Liver (tissue), 9 donors: ENCODE data around the gene GARIN3. TPM values are rescaled to one million over a fixed set of nuclear protein-coding genes. Genes with fewer than 3 reads are reported as not detected.

ENCODE experiments used
- DNase-seq: peaks from one replicate; pipeline ENCODE4 v3.0.0-alpha.2; 2017; ENCODE audit warnings: low spot score
- H3K27ac ChIP-seq, 2 donors: one replicate each; pipeline ENCODE4 v1.7.0; 2013; ENCODE audit warnings: inconsistent platforms in 2 of 2, low read length in 2 of 2, control low read depth in 1 of 2, low read depth in 1 of 2, mild to moderate bottlenecking in 1 of 2
- H3K27me3 ChIP-seq, 4 donors: one replicate each; pipeline versions ENCODE4 v1.6.1 to v1.7.0; 2013; ENCODE audit warnings: low read length in 3 of 4, inconsistent platforms in 1 of 4, mild to moderate bottlenecking in 1 of 4, moderate library complexity in 1 of 4; ENCODE audit not compliant: control insufficient read depth in 4 of 4, insufficient read depth in 4 of 4
- H3K36me3 ChIP-seq, 4 donors: one replicate each; pipeline versions ENCODE4 v1.6.1 to v1.7.0; 2013; ENCODE audit warnings: low read length in 3 of 4, mild to moderate bottlenecking in 3 of 4, low read depth in 1 of 4, moderate library complexity in 1 of 4; ENCODE audit not compliant: control insufficient read depth in 4 of 4, insufficient read depth in 3 of 4
- H3K4me1 ChIP-seq, 4 donors: one replicate each; pipeline versions ENCODE4 v1.6.1 to v1.7.0; 2013; ENCODE audit warnings: low read length in 3 of 4, mild to moderate bottlenecking in 3 of 4, moderate library complexity in 1 of 4; ENCODE audit not compliant: control insufficient read depth in 4 of 4, insufficient read depth in 4 of 4
- H3K4me3 ChIP-seq, 3 donors: one replicate each; pipeline versions ENCODE4 v1.6.1 to v1.7.0; 2013; ENCODE audit warnings: low read length in 3 of 3, control low read depth in 1 of 3, low read depth in 1 of 3, mild to moderate bottlenecking in 1 of 3
- H3K9ac ChIP-seq, 2 donors: one replicate each; pipeline ENCODE4 v1.7.0; 2013; ENCODE audit warnings: low read length in 2 of 2, mild to moderate bottlenecking in 2 of 2, moderate library complexity in 2 of 2, control low read depth in 1 of 2, low read depth in 1 of 2
- H3K9me3 ChIP-seq, 4 donors: one replicate each; pipeline versions ENCODE4 v1.6.1 to v1.7.0; 2013; ENCODE audit warnings: low read length in 3 of 4; ENCODE audit not compliant: control insufficient read depth in 4 of 4
- ATF3 ChIP-seq: IDR thresholded peaks from 2 replicates; pipeline ENCODE4 v1.6.1; 2016; ENCODE audit warnings: antibody characterized with exemption
- EGR1 ChIP-seq, 2 donors: IDR thresholded peaks; 2 replicates each; pipeline ENCODE4 v1.6.1; 2016 to 2018; ENCODE audit warnings: antibody characterized with exemption in 2 of 2, low read depth in 2 of 2
- FOXA1 ChIP-seq: IDR thresholded peaks from 2 replicates; pipeline ENCODE4 v1.6.1; 2016; ENCODE audit warnings: antibody characterized with exemption
- GABPA ChIP-seq, 2 donors: IDR thresholded peaks in 1 of 2; conservative IDR thresholded peaks in 1 of 2; 2 replicates each; pipeline ENCODE4 v1.6.1; 2016; ENCODE audit warnings: antibody characterized with exemption in 2 of 2, mild to moderate bottlenecking in 1 of 2, moderate library complexity in 1 of 2
- HNF4A ChIP-seq, 2 donors: conservative IDR thresholded peaks; 2 replicates each; pipeline ENCODE4 v1.6.1; 2016; ENCODE audit warnings: antibody characterized with exemption in 2 of 2, mild to moderate bottlenecking in 2 of 2
- HNF4G ChIP-seq: IDR thresholded peaks from 2 replicates; pipeline ENCODE4 v1.6.1; 2016; ENCODE audit warnings: antibody characterized with exemption
- JUND ChIP-seq, 2 donors: IDR thresholded peaks; 2 replicates each; pipeline ENCODE4 v1.6.1; 2016; ENCODE audit warnings: antibody characterized with exemption in 2 of 2
- MAX ChIP-seq: IDR thresholded peaks from 2 replicates; pipeline ENCODE4 v1.6.1; 2016; ENCODE audit warnings: antibody characterized with exemption
- NR2F2 ChIP-seq: IDR thresholded peaks from 2 replicates; pipeline ENCODE4 v1.6.1; 2016; ENCODE audit warnings: antibody characterized with exemption
- RAD21 ChIP-seq, 2 donors: IDR thresholded peaks; 2 replicates each; pipeline ENCODE4 v1.6.1; 2016; ENCODE audit warnings: antibody characterized with exemption in 2 of 2, mild to moderate bottlenecking in 2 of 2
- RXRA ChIP-seq, 2 donors: IDR thresholded peaks; 2 replicates each; pipeline ENCODE4 v1.6.1; 2017 to 2018; ENCODE audit warnings: antibody characterized with exemption in 2 of 2, mild to moderate bottlenecking in 1 of 2
- SP1 ChIP-seq: IDR thresholded peaks from 2 replicates; pipeline ENCODE4 v1.6.1; 2018; ENCODE audit warnings: antibody characterized with exemption, mild to moderate bottlenecking
- TAF1 ChIP-seq: conservative IDR thresholded peaks from 2 replicates; pipeline ENCODE4 v1.6.1; 2016; ENCODE audit warnings: antibody characterized with exemption, mild to moderate bottlenecking
- YY1 ChIP-seq: IDR thresholded peaks from 2 replicates; pipeline ENCODE4 v1.6.1; 2016; ENCODE audit warnings: antibody characterized with exemption, mild to moderate bottlenecking
- ZBTB33 ChIP-seq: IDR thresholded peaks from 2 replicates; pipeline ENCODE4 v1.6.1; 2016; ENCODE audit warnings: antibody characterized with exemption
- WGBS: extraction: QIAGEN DNeasy Blood & Tissue Kit; methylation state at CpG from one replicate; pipeline ENCODE4 v1.1.7; 2013; 5-methylcytosine and 5-hydroxymethylcytosine counted together
- polyA plus RNA-seq, 2 donors: library from polyadenylated mRNA; stranded (reverse) in 1 of 2; unstranded in 1 of 2; fragments of 200-250 nt in 1 of 2; fragments of >200 nt in 1 of 2; fragmentation: Nextera tagmentation in 1 of 2; extraction: Ambion mirVana in 1 of 2; gene quantifications; one replicate each; pipeline versions ENCODE4 v1.2.1 to v1.2.3, GENCODE V29; 2013 to 2015
- total RNA-seq, 2 donors: library from RNA; depleted of rRNA; stranded (reverse); fragments of >200 nt; gene quantifications; one replicate each; pipeline ENCODE4 v1.2.3, GENCODE V29; 2014
- TF ChIP-seq, protein P1 (sequence below): fragments of 150-350 bp; IDR thresholded peaks from 2 replicates; pipeline ENCODE4 v1.5.1; 2017; ENCODE audit warnings: improper control_type of control experiment, low read depth, low read length; ENCODE audit not compliant: missing input control
- TF ChIP-seq, protein P2 (sequence below): IDR thresholded peaks from 2 replicates; pipeline ENCODE4 v1.6.1; 2016; ENCODE audit warnings: antibody characterized with exemption, mild to moderate bottlenecking
- donor health status: healthy.
- donor health status: healthy.
- donor health status: healthy.
- donor health status: healthy.
- donor health status: healthy.

GARIN3 gene
- total and polyA plus RNA-seq, 4 donors: not detected

DNA sequence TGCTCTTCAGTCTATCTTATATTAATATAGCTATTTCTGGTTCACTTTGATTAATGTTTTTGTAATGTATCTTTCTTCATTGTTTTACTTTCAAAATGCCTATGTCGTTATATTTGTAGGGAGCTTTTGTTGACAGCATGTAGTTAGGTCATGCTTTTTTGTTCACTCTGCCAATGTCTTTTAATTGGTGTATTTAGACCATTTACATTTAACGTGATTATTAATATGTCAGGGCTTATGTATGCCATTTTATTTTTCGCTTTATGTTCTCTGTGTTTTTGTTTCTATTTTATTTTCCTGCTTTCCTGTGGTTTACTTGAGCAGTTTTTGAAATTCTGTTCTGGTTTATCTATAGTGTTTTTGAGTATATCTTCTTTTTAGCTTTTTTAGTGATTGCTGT is 10.8 kb downstream of the GARIN3 start:
- Histone ChIP-seq H3K9ac (no peak overlapping the region), H3K27ac (no peak overlapping the region), H3K27me3 (peaks cover 0 to 3% (median 1%) of the 10 kb centered on the region in 4 donors), H3K4me1 (no peaks in the 10 kb centered on the region), H3K36me3 (no peaks in the 10 kb centered on the region), H3K9me3 (no peaks in the 10 kb centered on the region), H3K4me3 (no peak overlapping the region)
- TF ChIP-seq, protein P1, sequence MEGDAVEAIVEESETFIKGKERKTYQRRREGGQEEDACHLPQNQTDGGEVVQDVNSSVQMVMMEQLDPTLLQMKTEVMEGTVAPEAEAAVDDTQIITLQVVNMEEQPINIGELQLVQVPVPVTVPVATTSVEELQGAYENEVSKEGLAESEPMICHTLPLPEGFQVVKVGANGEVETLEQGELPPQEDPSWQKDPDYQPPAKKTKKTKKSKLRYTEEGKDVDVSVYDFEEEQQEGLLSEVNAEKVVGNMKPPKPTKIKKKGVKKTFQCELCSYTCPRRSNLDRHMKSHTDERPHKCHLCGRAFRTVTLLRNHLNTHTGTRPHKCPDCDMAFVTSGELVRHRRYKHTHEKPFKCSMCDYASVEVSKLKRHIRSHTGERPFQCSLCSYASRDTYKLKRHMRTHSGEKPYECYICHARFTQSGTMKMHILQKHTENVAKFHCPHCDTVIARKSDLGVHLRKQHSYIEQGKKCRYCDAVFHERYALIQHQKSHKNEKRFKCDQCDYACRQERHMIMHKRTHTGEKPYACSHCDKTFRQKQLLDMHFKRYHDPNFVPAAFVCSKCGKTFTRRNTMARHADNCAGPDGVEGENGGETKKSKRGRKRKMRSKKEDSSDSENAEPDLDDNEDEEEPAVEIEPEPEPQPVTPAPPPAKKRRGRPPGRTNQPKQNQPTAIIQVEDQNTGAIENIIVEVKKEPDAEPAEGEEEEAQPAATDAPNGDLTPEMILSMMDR: no peak
- TF ChIP-seq HNF4G (no peak), NR2F2 (no peak), ZBTB33 (no peak), MAX (no peak), SP1 (no peak), FOXA1 (no peak), RXRA (IDR thresholded peaks at IDR 0.05) (no peak), RAD21 (IDR thresholded peaks at IDR 0.05) (no peak), HNF4A (conservative IDR thresholded peaks at IDR 0.05) (no peak), JUND (IDR thresholded peaks at IDR 0.05) (no peak), YY1 (no peak), ATF3 (no peak), EGR1 (IDR thresholded peaks at IDR 0.05; ENCODE audit: low read depth in 2 of 2) (no peak), GABPA (IDR thresholded peaks at IDR 0.05 in 1 of 2, conservative IDR thresholded peaks at IDR 0.05 in 1 of 2) (no peak), TAF1 (no peak)
- TF ChIP-seq, protein P2, sequence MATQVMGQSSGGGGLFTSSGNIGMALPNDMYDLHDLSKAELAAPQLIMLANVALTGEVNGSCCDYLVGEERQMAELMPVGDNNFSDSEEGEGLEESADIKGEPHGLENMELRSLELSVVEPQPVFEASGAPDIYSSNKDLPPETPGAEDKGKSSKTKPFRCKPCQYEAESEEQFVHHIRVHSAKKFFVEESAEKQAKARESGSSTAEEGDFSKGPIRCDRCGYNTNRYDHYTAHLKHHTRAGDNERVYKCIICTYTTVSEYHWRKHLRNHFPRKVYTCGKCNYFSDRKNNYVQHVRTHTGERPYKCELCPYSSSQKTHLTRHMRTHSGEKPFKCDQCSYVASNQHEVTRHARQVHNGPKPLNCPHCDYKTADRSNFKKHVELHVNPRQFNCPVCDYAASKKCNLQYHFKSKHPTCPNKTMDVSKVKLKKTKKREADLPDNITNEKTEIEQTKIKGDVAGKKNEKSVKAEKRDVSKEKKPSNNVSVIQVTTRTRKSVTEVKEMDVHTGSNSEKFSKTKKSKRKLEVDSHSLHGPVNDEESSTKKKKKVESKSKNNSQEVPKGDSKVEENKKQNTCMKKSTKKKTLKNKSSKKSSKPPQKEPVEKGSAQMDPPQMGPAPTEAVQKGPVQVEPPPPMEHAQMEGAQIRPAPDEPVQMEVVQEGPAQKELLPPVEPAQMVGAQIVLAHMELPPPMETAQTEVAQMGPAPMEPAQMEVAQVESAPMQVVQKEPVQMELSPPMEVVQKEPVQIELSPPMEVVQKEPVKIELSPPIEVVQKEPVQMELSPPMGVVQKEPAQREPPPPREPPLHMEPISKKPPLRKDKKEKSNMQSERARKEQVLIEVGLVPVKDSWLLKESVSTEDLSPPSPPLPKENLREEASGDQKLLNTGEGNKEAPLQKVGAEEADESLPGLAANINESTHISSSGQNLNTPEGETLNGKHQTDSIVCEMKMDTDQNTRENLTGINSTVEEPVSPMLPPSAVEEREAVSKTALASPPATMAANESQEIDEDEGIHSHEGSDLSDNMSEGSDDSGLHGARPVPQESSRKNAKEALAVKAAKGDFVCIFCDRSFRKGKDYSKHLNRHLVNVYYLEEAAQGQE: no peak
- no peak for DNase-seq
- WGBS: 79% methylated on average over 3 of the region's 3 CpGs

GRCh38 chr5:157150995-157151394 is 15.1 kb downstream of the GARIN3 start:
- no peaks in the 10 kb centered on the region for H3K9me3 ChIP-seq
- no peak overlapping the region for H3K4me3 ChIP-seq
- DNase-seq: no peak
- no peaks in the 10 kb centered on the region for H3K27me3 ChIP-seq
- WGBS: 95% methylated on average over 3 of the region's 3 CpGs
- H3K9ac ChIP-seq: no peak overlapping the region
- no peaks in the 10 kb centered on the region for H3K4me1 ChIP-seq
- H3K36me3 ChIP-seq: no peaks in the 10 kb centered on the region
- no peak overlapping the region for H3K27ac ChIP-seq
- no peak for TF ChIP-seq RAD21 (IDR thresholded peaks at IDR 0.05)
- TF ChIP-seq TAF1: no peak
- no peak for TF ChIP-seq JUND (IDR thresholded peaks at IDR 0.05)
- TF ChIP-seq, protein P1: no peak
- no peak for TF ChIP-seq ZBTB33
- no peak for TF ChIP-seq ATF3
- no peak for TF ChIP-seq RXRA (IDR thresholded peaks at IDR 0.05)
- no peak for TF ChIP-seq MAX
- TF ChIP-seq GABPA (IDR thresholded peaks at IDR 0.05 in 1 of 2, conservative IDR thresholded peaks at IDR 0.05 in 1 of 2): no peak
- TF ChIP-seq NR2F2: no peak
